ENCODE results near the gene SORCS2. TPM values are rescaled to one million over a fixed set of nuclear protein-coding genes. Genes with fewer than 3 reads are reported as not detected.

SORCS2 gene
- total and polyA plus RNA-seq, 2 of the 8 experiments (the other 6 are each of a cell fraction or from before 2014, with no cell fraction given): 0.36 to 1.8 TPM

- no peak for DNase-seq (ENCODE audit: low read depth in 1 of 2, low spot score in 2 of 2)
- Histone ChIP-seq H2AK5ac (ENCODE audit: low read depth, low read length) (no peak overlapping the region), H3K27me3 (replicated peaks in 1 of 4; ENCODE audit: control insufficient read depth in 3 of 4, extremely low read depth in 1 of 4, insufficient read depth in 3 of 4, low read length in 3 of 4) (no peaks in the 10 kb centered on the region), H2BK12ac (ENCODE audit: low read depth, low read length) (no peak overlapping the region), H2AFZ (ENCODE audit: low read length) (no peak overlapping the region), H3K27ac (ENCODE audit: low read depth, low read length) (no peak overlapping the region), H3K23me2 (ENCODE audit: low read depth, low read length) (no peaks in the 10 kb centered on the region), H3K79me2 (ENCODE audit: control insufficient read depth in 1 of 2, insufficient read depth in 2 of 2, low read length in 2 of 2) (no peaks in the 10 kb centered on the region), H3K9me3 (ENCODE audit: insufficient read depth in 2 of 2, low read depth in 1 of 2, low read length in 1 of 2) (no peaks in the 10 kb centered on the region), H3K79me1 (ENCODE audit: low read depth, low read length) (no peaks in the 10 kb centered on the region; the same call in 1 of the 2 replicates), H4K5ac (ENCODE audit: insufficient read length, low read depth, low read length) (no peak overlapping the region), H3K4me3 (ENCODE audit: extremely low read depth in 1 of 4, insufficient read depth in 2 of 4, low read depth in 3 of 4, low read length in 4 of 4) (no peak overlapping the region), H3K4me2 (ENCODE audit: insufficient read depth in 1 of 2, low read depth in 2 of 2, low read length in 2 of 2) (no peak overlapping the region), H2BK5ac (ENCODE audit: low read depth, low read length) (no peak overlapping the region), H2BK15ac (ENCODE audit: low read length) (no peak overlapping the region), H3K14ac (ENCODE audit: insufficient read length) (no peak overlapping the region), H4K20me1 (replicated peaks in 1 of 2; ENCODE audit: control insufficient read depth in 1 of 2, insufficient read depth in 2 of 2, low read length in 2 of 2) (peaks cover 0 to 1% of the 10 kb centered on the region in 2 experiments), H3K18ac (ENCODE audit: extremely low read depth, low read length) (no peak overlapping the region), H4K8ac (ENCODE audit: extremely low read depth, insufficient read depth, low read length) (0 out of 2 replicates have a peak overlapping the region, but pooled peaks have one; percentile 3), H3K9ac (replicated peaks in 1 of 4; ENCODE audit: extremely low read depth in 1 of 4, low read depth in 3 of 4, low read length in 3 of 4) (no peak overlapping the region), H3K4ac (replicated peaks; ENCODE audit: insufficient read length, low read depth, low read length) (no peak overlapping the region), H3K4me1 (replicated peaks in 1 of 4; ENCODE audit: control insufficient read depth in 3 of 4, insufficient read depth in 4 of 4, low read length in 3 of 4) (peaks cover 0 to 5% (median 0%) of the 10 kb centered on the region in 4 experiments; a peak in 1 of 7 replicates), H2BK120ac (replicated peaks; ENCODE audit: low read depth, low read length) (no peak overlapping the region), H4K91ac (replicated peaks; ENCODE audit: insufficient read length, low read length) (no peak overlapping the region), H3K23ac (ENCODE audit: insufficient read length) (no peak overlapping the region), H3K56ac (replicated peaks; ENCODE audit: insufficient read length, low read depth, low read length) (no peak overlapping the region), H2BK20ac (ENCODE audit: low read length) (no peak overlapping the region), H3K36me3 (ENCODE audit: control insufficient read depth in 2 of 4, insufficient read depth in 4 of 4, low read length in 3 of 4) (no peaks in the 10 kb centered on the region)
- WGBS, 2 experiments (ENCODE audit: extremely low coverage in 1 of 2, insufficient coverage in 1 of 2, insufficient read length in 1 of 2, insufficient replicate concordance in 2 of 2, low coverage in 1 of 2, low lambda C conversion rate in 2 of 2, missing lambda C conversion rate in 1 of 2): 91% methylated on average over 26 of the region's 30 CpGs; no CpG with 5 or more reads in 1 of the 2 experiments
- ChIA-PET POLR2A (ENCODE audit: partially characterized antibody) (no interaction called here), CTCF (ENCODE audit: partially characterized antibody) (interaction anchor here (1.1 to 1.9 kb wide), 4 partner anchors 30 to 111 kb away, joined by 3 to 10 read pairs (median 4); no protein-coding TSS in a partner anchor)
- no peak for FAIRE-seq
- TF ChIP-seq KDM5A (IDR thresholded peaks at IDR 0.05; ENCODE audit: low read length) (no peak), SAP30 (IDR thresholded peaks at IDR 0.05; ENCODE audit: insufficient read depth, insufficient replicate concordance, low read length) (no peak), GTF2F1 (IDR thresholded peaks at IDR 0.05; ENCODE audit: borderline replicate concordance, low read depth, low read length) (no peak), ASH2L (IDR thresholded peaks at IDR 0.05; ENCODE audit: low read length) (no peak), CHD2 (IDR thresholded peaks at IDR 0.05; ENCODE audit: low read length) (no peak), JUND (IDR thresholded peaks at IDR 0.05; ENCODE audit: low read length) (no peak), HDAC6 (IDR thresholded peaks at IDR 0.05; ENCODE audit: low read depth, low read length) (no peak), KDM1A (IDR thresholded peaks at IDR 0.05; ENCODE audit: borderline replicate concordance, low read length) (no peak), MAFK (IDR thresholded peaks at IDR 0.05; ENCODE audit: low read depth, low read length) (no peak), FOSL1 (IDR thresholded peaks at IDR 0.05; ENCODE audit: insufficient read depth, low read depth, low read length) (no peak)
- TF ChIP-seq, protein P1, sequence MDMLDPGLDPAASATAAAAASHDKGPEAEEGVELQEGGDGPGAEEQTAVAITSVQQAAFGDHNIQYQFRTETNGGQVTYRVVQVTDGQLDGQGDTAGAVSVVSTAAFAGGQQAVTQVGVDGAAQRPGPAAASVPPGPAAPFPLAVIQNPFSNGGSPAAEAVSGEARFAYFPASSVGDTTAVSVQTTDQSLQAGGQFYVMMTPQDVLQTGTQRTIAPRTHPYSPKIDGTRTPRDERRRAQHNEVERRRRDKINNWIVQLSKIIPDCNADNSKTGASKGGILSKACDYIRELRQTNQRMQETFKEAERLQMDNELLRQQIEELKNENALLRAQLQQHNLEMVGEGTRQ (IDR thresholded peaks at IDR 0.05; ENCODE audit: low read length): no peak
These were observed 106.9 kb downstream of the SORCS2 start for GRCh38 chr4:7299010-7299907.
